ENCODE measurements around the gene FGL2.
"Not testable (repeated sequence)": the region's sequence is repeated elsewhere in the genome, so short reads cannot be mapped to it uniquely, and the experiment has no call there.

Gene FGL2

DNA sequence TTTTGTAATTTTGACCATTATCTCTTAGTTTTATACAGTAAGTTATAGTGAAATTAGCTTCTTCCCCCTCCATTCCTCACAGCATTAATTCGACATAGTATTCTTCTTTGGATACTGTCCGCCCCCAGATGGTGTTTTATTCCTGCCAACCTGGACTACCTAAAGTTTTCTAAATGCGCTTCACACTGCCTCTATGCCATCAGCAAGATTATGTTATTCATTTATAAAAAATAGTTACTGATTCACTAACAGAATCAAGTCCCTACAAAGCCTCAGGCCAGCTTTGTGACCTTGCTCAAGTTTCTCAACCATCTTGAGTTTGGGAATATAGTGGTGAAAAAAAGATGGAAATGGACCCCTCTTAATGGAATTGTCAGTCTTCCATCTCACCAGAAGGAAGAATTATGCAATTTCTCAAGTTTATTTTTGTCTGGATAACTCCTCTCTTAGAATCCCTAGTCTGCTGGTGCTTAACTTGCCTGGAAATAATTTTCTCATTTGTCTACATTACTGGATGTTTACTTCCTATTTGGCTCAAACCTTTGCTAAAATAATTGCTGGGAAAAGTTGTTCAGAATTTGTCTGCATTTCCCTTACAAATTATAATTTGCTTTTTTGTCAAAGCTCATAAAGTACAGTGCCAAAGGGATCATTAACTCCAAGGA lies 16.7 kb upstream of the FGL2 start:
- no peak for DNase-seq

DNA sequence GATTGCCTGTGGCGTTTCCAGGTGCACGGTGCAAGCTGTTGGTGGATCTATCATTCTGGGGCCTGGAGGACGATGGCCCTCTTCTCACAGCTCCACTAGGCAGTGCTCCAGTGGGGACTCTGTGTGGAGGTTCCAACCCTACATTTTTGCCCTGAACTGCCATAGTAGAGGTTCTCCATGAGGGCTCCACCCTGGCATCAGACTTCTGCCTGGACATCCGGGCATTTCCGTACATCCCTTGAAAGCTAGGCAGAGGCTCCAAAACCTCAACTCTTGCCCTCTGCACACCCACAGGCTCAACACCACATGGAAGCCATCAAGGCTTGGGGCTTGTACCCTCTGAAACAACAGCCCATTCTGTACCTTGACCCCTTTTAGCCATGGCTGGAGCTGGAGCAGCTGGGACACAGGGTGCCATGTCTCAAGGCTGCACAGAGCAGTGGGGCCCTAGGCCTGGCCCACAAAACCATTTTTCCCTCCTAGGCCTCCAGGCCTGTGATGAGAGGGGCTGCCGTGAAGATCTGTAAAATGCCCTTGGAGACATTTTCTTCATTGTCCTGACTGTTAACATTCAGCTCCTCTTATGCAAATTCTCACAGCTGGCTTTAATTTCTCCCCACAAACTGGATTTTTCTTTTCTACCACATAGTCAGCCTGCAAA lies 10.0 kb upstream of the FGL2 start:
- DNase-seq = no peak

GRCh38 chr7:77208416-77208815 lies 8.8 kb upstream of the FGL2 start:
- DNase-seq = no peak

GRCh38 chr7:77205706-77206105 lies 6.1 kb upstream of the FGL2 start:
- DNase-seq = no peak

- DNase-seq = no peak
Observed at GRCh38 chr7:77202481-77202976, 2.9 kb upstream of the FGL2 start.

DNA sequence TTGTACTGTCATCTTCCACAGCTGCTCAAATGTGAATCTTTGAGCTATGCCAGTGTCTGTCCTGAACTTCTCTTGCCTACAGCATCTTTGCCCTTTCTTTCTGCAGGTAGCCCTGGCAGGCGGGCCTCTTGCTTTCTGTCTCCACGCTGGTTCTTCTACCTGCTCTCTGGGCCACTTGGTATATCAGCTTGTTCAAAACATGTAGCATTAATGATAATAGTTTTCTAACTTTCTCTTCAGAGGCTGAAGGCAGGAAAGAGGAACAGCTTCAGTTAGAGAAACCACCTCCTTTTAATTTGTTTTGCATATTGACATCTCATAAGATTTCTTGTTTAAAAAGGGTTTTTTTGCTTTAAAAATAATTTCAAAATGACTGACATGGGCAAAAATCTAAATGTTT lies 923 bp upstream of the FGL2 start:
- no peak for DNase-seq

- no peak for DNase-seq
Observed at GRCh38 chr7:77197141-77197540, 2.5 kb downstream of the FGL2 start.

- no peak for DNase-seq
Observed at GRCh38 chr7:77188731-77189437, 10.7 kb downstream of the FGL2 start.

GRCh38 chr7:77185866-77186265 lies 13.8 kb downstream of the FGL2 start:
- DNase-seq = no peak

DNA sequence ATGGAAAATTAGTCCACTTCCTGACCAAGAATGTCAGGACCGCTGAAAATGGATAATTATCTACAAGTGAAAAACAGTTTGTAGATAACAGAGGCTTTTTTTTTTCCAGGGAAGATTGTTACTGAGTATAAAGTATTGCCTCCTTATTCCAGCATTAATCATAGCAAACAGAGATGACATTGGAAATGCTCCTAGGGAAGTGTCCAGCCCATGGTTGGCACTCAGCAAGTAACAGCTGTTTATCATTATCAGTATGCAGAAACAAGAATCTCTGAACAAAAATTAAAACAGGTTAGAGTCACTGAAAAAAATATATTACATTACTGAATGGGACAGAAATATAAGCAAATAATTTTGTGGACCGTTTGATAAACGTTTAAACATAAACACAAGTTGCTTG lies 14.6 kb downstream of the FGL2 start:
- DNase-seq = no peak

GRCh38 chr7:77184463-77184862 lies 15.2 kb downstream of the FGL2 start:
- no peak for DNase-seq

DNA sequence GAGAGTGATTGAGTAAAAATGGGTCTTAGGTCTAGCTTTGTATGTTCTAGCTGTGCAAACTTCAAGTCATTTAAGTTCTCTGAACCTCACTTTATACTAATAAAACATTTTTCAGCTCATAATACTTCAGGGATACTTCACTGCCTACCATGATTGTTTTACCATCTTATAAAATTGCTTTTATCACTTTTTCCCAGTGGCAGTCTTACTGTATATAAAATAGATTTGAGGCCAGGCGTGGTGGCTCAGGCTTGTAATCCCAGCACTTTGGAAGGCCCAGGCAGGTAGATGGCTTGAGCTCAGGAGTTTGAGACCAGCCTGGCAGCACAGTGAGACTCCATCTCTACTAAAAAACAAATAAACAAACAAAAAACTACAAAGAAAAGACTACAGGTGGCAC lies 17.4 kb downstream of the FGL2 start:
- DNase-seq = no peak

GRCh38 chr7:77181734-77182133 lies 17.9 kb downstream of the FGL2 start:
- DNase-seq = no peak

DNA sequence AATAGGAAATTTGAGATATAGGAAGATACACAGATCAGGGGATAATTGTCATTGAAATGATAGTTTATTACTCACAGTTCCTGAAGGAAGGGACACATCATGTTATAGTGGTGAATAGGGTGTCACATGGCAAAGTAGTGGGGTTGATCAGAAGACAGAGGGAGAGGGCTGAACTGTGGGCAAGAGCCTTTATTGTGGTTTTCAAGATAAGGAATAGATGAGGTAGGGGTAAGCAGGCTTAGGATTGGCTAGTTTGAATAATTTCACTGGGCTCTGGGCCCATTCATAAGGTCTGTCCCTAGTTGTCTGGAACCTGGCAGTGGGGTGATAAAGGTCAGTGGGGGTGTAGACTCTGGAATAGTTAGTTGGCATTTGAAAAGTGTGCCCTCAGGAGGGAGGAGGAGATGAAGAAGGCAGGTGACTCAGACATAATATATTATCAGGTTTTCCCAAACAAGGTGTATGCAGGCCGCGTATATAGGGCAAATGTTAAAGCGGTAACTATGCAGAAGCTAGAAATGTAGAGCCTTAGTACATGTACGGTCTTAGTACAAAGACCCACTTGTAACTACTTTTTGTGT lies 18.5 kb downstream of the FGL2 start:
- DNase-seq = no peak

DNA sequence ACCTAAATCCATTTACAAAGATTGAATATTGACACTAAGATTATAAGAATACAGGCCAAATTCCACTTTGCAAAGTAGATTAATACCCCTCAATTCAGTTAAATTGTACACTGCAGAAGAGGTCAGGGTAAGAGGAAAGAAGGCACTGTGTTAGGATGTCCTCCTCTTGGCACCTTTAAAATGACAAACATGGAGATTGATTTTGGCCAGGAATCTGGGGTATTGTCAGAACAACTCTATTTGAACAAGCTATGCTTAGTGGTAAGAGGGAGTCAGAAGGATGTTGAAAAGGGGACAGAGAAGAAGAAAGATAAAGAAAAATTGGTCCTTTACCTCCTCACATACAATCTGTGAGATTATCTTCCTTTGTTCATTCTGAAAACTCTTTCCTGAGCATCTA lies 21.6 kb downstream of the FGL2 start:
- not testable (repeated sequence) for DNase-seq

DNA sequence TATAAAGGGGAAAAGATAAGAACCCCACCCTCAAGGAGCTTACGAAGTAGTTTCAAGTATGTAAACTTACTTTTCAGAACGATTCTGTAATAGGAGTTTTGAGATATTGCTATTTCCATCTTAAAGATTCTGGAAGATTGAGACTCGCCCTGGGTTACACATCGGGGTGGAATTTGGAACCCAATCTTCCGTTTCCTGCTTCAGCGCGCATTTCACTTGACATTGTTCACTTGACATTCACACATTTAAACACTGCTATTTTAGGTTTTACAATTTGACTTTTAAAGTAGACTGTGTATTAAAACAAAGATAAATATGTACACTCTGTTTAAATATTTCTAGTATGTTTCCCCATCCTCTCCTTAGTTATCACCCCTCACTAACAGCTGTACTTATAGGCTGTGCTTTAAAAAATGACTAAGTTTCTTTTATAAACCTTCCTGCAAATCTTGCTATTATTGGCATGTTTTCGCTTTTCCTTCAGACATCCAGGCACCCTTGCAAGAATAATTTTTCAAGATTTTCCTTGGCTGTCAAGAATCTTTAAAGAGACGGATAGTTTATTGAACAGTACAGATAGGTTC lies 22.2 kb downstream of the FGL2 start:
- DNase-seq = not testable (repeated sequence)

GRCh38 chr7:77175274-77175800 lies 24.3 kb downstream of the FGL2 start:
- DNase-seq = not testable (repeated sequence)

GRCh38 chr7:77174418-77174817 lies 25.2 kb downstream of the FGL2 start:
- not testable (repeated sequence) for DNase-seq

GRCh38 chr7:77172437-77173172 lies 27.0 kb downstream of the FGL2 start:
- not testable (repeated sequence) for DNase-seq

GRCh38 chr7:77171073-77171472 lies 28.5 kb downstream of the FGL2 start:
- DNase-seq = not testable (repeated sequence)

DNA sequence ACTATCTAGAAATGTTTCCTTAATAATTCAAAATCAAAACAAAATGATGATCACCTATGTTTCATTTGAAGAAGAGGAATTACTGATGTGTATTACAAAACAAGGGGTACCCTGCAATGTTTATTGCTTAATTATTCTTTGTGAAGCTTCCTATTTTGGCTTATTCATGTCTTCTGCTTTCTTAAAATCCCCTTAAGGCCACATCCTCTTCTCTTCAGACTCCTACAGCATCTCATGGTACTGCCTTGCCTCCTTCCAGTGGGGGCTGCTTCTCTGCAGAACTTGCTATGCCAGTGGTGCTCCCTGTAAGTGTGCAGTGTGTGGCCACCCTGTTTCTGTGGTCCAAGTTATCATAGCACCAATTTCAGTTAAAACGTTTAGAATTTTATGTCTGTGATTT lies 42.2 kb downstream of the FGL2 start:
- no peak for DNase-seq

GRCh38 chr7:77157034-77157433 lies 42.6 kb downstream of the FGL2 start:
- DNase-seq = not testable (repeated sequence)
